HG03045 (cell line): ENCODE results near the gene RFWD3.
"Not testable (repeated sequence)": the region's sequence is repeated elsewhere in the genome, so short reads cannot be mapped to it uniquely, and the experiment has no call there.

Experiments used
- ATAC-seq: cut with Tn5 transposase; IDR thresholded peaks from one replicate; pipeline ENCODE4 v1.9.1; 2021; ENCODE audit warnings: mild to moderate bottlenecking, moderate library complexity; ENCODE audit not compliant: unreplicated experiment

The RFWD3 gene, protein sequence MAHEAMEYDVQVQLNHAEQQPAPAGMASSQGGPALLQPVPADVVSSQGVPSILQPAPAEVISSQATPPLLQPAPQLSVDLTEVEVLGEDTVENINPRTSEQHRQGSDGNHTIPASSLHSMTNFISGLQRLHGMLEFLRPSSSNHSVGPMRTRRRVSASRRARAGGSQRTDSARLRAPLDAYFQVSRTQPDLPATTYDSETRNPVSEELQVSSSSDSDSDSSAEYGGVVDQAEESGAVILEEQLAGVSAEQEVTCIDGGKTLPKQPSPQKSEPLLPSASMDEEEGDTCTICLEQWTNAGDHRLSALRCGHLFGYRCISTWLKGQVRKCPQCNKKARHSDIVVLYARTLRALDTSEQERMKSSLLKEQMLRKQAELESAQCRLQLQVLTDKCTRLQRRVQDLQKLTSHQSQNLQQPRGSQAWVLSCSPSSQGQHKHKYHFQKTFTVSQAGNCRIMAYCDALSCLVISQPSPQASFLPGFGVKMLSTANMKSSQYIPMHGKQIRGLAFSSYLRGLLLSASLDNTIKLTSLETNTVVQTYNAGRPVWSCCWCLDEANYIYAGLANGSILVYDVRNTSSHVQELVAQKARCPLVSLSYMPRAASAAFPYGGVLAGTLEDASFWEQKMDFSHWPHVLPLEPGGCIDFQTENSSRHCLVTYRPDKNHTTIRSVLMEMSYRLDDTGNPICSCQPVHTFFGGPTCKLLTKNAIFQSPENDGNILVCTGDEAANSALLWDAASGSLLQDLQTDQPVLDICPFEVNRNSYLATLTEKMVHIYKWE

DNA sequence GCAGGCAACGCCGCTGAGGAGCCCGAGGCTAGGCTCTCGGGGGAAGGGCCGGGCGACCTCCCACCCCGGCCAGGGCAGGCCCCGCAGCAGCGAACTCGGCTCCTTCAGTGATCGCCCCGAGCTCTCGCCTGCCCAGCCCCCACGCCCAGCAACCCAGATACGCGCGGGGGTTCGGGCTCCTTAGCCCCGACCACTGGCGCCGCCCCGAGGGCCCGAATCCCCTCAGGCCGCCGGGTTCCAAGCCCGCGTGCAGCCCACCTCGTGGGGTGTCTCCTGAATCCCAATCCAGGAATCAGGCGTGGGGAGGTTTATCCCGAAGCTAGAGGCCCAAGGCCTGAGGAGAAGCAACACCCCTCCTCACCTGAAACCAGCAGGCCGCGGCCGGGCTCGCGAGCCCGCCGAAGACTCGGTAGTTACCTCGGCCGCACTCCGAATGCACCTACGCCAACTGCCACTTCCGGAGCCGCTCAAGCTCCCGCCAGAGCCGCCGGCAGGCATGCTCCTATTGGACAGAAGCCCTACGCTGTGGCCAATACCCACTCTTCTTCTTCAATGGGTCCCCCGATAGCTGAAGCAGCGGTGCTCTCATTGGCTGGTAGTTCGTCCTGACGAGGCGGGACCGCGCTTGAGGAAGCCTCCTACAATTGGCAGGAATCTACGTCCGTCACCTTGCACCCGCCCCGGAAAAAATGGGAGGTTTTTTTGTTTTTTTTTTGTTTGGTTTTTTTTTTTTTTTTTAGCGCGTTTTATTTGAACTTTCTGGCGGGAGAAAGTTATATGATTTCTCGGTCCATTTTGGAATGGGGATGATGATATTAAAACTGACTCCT, at the start of gene RFWD3:
Gene RFWD3 (minus strand): TSS at position 453 of the 830 bp plus-strand sequence. CDS start 5,428 bp downstream, outside the sequence.
- peak; percentile 100 for ATAC-seq

DNA sequence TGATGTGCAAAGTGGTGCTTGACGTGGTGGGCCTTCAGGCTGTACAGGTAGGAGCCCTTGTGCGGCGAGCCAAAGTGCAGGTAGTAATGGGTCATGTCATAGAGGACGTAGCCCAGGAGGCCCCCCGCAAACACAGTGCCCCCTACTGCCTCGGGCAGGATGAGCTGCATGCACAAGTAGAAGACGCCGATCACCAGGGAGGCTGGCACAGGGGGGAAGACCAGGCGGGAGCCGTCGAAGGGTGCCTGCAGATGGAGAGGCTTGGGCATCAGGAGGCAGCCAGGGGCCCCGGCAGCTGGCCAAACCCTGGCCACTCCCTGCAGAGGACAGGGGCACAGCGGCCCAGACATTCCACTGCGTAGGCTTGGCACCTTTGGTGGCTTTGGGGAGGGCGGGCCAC, 49.7 kb upstream of the RFWD3 start:
- no peak for ATAC-seq

DNA sequence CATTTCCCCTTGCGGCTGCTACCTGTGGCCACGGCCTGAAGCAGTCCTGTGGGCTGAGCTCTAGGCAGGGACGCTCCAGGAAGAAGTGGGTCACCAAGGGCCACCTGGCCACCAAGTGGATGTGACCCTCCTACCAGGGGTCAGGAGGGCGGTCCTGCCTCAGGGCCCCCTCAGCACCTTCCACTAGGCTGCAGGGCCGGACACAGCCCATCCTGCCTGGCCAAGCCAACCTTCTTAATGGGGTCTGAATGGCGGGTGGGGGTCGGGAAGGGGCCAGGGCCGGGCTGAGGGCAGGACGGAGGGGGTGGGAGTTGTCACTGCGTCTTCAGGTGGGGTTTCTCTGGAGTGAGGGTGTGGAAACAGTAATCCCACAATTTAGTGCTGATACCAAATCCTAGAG, 47.2 kb upstream of the RFWD3 start:
- no peak for ATAC-seq

GRCh38 chr16:74713325-74713724, 46.6 kb upstream of the RFWD3 start:
- no peak for ATAC-seq

- no peak for ATAC-seq
Observed at GRCh38 chr16:74711938-74712337, 45.3 kb upstream of the RFWD3 start.

GRCh38 chr16:74710401-74710800, 43.7 kb upstream of the RFWD3 start:
- no peak for ATAC-seq

DNA sequence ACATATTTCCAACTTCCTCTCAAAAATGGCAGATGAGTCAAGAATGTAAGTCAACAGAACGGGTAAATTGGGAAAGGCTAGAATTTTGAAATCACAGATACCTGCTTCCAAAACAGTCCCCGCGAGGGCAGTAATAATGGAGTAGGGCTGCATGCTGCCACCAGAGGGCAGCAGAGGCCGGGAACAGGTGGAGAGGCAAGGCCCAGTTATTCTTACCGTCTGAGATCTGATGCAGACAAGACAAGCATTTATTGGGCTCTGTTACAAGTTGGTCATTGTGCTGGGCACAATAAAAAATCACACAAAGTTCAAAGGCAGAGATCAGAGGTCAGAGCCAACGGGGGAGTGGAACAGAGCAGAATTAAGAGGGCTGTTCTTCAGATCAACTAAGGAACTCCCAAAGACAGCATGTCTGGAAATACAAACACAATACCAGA, 42.8 kb upstream of the RFWD3 start:
- peak; percentile 83 for ATAC-seq

DNA sequence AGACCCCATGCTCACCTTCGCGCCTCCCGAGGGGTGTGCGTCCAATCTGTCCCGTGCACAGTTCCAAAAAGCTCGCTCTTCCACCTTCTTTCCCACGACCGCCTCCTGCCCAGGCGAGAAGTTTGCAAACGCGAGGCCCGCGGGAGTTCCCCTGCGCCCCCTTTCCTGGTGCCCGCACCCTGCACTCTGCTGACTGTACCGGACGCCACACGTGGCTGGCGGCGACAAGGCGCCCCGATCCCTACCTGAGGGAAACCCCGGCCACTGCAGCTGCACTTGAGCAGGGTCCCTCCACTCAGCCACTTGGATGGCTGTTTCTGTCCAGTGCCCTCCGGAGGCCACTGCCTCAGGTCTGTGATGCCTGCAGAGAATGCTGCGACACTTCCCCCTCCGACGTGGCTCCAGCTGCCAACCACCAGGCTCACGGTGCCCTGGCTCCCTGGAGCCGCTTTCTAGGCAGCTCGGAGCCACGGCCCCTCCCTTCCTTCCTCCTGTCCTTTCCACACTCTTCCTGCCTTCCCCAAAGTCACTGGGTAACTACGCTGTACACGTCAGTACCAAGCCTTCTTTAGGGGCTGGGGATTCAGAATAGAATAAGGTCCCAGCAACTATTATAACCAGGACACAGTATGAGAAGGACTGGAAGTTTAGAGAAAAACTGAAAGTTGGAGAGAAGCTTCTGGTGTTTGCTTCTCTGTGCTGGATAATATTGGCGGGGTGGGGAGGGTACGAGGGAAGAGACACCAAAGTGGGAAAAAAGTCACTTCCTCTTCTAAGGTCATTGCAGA, 34.0 kb upstream of the RFWD3 start, which contains the start of gene MLKL:
Gene MLKL (minus strand): TSS at position 425 of the 788 bp plus-strand sequence. CDS start 5,105 bp downstream, outside the sequence.
- ATAC-seq = peak; percentile 41

DNA sequence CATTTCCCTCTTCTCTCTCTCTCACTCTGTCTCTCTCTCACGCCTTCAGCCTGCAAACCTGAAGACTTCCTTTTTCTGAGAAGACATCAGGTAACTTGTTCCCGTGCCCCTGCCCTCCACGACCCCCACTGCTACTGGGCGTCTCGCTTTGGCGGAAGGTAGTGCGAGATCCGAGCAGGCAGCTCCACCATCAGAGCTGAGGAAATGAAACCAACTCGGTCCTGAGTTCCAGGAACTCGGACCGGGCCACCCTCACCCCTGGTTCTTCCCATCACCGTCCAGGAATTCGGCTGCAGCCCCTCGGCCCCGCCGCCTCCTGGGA, 33.4 kb upstream of the RFWD3 start:
- peak; percentile 16 for ATAC-seq

DNA sequence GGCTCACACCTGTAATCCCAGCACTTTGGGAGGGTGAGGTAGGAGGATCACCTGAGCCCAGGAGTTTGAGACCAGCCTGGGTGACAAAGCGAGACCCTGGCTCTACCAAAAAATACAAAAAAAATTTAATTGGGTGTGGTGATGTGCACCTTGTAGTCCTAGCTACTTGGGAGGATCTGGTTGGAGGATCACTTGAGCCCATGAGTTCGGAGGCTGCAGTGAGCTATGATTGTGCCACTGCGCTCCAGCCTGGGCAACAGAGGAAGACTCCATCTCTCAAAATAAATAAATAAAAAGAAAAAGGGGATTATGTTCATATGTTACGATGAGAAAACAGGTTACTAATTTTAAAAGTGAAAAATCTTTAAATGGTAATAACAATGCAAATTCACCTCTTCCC, 33.0 kb upstream of the RFWD3 start:
- ATAC-seq = no peak

DNA sequence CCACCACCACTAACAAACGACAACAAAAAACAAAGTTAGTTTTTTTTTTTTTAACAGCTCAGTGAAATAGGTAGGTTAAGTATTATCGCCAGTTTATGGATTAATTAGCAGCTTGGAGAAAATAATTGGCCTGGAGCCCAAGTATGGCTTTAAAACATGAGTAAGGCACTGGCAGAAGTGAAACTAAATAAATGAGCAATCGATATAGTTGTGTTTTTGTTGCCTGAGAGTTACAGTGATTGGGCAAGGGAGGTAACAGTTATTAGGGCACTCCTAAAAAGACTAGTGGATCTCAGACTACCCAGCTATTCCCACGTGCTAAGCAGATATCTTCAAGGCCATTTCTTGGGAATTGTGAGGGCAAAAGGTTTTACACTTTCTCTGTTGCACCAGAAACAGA, 31.5 kb upstream of the RFWD3 start:
- ATAC-seq = no peak

DNA sequence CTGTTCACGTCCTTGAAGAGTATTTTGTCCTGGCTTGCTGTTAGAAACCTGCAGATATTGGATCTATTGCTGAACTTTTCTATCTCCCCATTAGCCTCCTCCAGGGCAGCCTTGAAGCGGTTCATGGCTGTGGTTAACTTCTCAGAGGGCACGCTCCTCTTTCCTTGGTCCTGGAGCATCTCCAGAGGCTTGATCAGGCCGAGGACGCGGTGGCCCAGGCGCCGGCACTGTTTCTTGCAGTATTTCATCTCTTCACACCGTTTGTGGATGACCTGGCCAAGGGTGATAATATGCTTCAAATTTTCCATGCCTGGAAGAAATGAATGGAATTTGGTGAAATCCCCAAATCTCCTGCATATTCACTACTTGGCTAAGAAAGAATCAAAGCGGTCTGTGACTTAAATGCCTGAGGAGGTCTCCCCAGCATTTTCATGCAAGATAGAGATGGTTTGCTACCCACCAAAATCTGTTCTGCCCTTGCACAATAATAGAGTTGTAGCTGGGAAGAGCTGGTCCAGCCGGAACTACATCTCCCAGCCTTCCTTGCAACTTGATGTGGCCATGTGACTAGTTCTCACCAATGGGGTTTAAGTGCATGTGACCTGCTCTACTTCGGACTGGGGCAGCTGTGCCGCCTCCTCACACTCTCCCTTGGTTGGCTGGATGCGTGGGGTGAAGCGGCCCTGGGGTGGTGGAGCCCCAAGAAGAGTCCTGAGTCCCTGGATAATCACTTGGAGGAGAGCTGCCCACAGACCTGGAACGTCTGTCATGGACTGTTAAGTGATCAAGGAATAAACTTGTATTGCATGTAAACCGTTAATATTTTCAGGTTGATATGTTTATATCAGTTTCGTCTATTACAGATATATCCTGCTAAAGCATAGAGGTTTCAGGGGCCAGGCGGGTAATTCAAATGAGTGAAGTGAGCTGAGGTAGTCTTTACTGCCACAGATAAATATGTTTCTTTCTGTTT, 29.1 kb upstream of the RFWD3 start:
- ATAC-seq = peak; percentile 90

DNA sequence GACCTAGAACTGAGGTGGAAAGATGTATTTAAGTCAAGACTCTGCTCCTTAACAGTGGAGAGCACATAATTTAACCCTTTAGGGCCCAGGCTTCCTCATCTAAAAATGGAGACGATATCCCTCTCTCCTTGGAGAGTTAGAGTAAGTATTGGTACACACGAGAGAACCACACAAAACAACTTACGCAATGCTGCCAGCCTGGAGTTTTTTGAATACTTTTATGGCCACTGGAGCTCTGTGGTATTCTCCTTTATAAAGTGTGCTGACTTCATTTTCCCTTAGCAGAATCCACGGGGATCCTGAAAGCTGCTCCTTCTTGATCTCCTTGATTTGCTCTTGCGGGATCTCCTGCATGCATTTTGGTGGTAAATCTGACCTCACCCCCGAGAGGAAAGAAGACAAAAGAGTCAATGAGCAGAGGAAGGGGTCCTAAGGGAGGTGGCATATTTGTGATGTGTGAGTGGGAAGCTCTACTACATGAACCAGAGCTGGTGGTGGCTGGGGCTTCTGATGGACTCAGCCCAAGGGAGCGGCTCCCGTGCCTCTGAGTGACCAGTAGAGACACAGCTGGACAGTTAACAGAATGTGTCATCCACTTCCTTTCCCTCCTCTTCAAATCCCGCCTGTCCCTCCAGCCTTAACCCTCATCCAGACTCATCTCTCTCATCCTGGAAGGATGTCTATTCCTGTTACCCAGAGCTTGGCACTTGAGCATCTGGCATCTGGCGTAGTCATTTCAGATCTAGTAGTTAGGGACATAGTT, 24.6 kb upstream of the RFWD3 start:
- ATAC-seq = no peak

DNA sequence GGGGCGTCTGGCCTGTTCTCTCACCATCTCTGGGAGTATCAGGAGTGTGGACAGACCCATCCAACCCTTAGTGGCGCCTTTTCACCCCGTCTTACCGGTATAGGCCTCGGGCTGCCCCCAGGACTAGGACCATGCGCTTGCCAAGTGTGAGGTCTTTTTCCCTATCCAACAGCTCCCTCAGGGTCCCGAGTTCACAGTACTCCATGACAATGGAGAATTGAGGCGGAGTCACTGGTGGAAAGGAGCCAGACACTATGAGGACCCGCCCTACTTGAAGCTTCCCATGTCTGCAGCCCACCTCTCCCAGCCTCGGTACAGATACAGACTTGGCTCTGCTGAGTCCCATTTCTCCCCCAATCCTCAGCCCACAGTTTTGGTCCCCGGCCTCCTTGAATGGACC, 15.9 kb upstream of the RFWD3 start:
- no peak for ATAC-seq

DNA sequence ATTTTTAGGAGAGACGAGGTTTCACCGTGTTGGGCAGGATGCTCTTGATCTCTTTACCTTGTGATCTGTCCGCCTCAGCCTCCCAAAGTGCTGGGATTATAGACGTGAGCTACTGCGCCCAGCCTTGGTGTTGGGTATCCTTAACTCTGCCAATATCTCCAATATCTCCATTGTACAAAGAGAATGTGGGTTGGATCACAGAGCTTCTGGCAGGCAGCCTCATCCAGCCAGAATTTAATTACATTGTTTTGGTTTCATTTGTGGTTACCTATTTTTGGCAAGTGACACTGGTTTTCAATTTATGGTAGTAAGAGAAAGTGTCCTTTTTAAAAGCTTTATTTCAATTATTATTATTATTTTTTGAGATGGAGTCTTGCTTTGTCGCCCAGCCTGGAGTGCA, 14.0 kb upstream of the RFWD3 start:
- ATAC-seq = no peak

DNA sequence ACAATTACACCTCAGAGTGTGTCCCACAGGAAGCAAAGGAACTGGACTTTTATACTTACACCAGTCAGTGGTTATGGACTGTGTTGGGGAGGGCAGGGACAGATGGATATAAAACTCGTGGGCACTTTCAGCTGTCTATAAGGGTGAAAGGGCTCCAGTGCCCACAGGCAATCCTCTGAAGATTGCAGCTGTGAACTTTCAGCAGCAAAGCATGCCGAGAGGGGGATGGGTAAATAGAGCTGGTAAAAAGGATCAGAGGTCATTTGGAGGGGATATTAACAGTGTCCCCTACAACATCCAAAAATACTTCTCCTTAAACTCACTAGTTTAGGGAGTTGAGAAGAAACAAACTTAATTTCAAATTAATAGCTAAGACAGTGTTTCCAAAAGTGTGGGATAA, 13.3 kb upstream of the RFWD3 start:
- ATAC-seq = no peak

DNA sequence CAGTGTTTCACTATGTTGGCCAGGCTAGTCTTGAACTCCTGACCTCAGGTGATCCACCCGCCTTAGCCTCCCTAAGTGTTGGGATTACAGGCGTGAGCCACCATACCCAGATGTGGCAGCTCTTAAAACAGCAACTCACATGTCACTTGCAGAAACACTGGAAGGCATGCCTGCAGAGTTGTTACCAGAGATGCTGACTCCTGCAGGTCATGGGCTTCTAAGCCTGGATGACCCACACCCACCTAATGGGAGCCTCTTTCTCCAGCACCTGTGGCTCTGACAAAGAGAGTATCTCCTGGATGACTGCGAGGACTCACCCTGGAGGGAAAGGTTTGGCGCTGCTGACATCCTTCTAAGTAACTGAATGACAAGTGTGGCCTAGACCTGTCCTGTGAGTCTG, 11.2 kb upstream of the RFWD3 start:
- no peak for ATAC-seq

DNA sequence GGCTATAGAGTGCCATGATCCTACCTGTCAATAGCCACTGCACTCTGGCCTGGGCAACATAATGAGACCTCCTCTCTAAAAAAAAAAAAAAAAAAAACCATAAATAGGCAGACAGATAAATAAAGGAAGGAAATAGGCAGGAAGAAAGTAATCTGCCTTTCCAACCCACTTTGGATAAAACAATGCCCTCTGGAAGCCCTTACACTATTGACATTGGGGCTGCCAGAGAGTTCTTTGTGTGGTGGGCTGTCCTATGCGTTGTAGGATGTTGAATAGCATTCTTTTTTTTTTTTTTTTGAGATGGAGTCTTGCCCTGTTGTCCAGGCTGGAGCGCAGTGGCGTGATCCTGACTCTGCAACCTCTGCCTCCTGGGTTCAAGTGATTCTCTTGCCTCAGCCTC, 7.2 kb upstream of the RFWD3 start:
- ATAC-seq = no peak

GRCh38 chr16:74668877-74669276, 2.2 kb upstream of the RFWD3 start:
- ATAC-seq = not testable (repeated sequence)
